ENCODE measurements around the gene LHX3. TPM values are rescaled to one million over a fixed set of nuclear protein-coding genes. Genes with fewer than 3 reads are reported as not detected.

LHX3 gene
- total and polyA plus RNA-seq, 2 donors from 2014 or later: not detected

- Histone ChIP-seq H3K4me1 (ENCODE audit: control insufficient read depth in 2 of 3, insufficient read depth in 2 of 3, low read depth in 1 of 3, low read length in 3 of 3) (no peaks in the 10 kb centered on the region), H3K27ac (ENCODE audit: low read depth in 2 of 2, low read length in 2 of 2) (no peak overlapping the region), H3K27me3 (ENCODE audit: control insufficient read depth, insufficient read depth, low read length) (no peaks in the 10 kb centered on the region), H3K4me3 (ENCODE audit: low read length in 3 of 3) (no peak overlapping the region), H3K9ac (ENCODE audit: low read length in 3 of 3) (no peak overlapping the region), H3K9me3 (ENCODE audit: control insufficient read depth in 2 of 3, insufficient read depth in 1 of 3, low read length in 3 of 3) (no peaks in the 10 kb centered on the region), H3K36me3 (ENCODE audit: control insufficient read depth in 2 of 3, insufficient read depth in 3 of 3, low read length in 3 of 3) (peaks cover 0 to 5% (median 4%) of the 10 kb centered on the region in 3 donors)
- intact Hi-C loops (cut with DNase I): no loop called here
- no peak for TF ChIP-seq CTCF (IDR thresholded peaks at IDR 0.05; ENCODE audit: borderline replicate concordance, extremely low read depth, insufficient read depth)
- DNase-seq (no peak), FAIRE-seq (no peak)
Measured at GRCh38 chr9:136220017-136220729, 15.2 kb upstream of the LHX3 start.

DNA sequence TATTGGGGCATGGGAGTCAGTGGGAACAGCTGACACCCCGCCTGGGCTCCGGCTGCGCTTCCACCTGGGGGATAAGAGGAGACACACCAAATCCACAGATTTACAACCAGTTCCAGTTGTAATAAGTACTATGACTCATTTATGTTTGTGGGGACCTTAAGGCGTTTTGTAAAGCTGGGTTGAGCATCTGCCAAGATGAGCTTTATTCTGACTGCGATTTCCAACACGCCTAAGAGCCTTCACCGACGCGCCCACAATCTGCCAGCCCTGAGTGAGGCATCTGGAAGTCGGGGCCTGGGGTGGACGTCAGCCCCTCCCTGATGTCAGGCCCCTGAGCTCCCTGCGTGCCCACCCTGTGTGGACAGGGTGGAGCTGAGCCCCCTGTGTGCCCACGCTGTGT lies 14.3 kb upstream of the LHX3 start:
- no peak overlapping the region for H3K4me3 ChIP-seq (ENCODE audit: low read length in 3 of 3)
- H3K36me3 ChIP-seq (ENCODE audit: control insufficient read depth in 2 of 3, insufficient read depth in 3 of 3, low read length in 3 of 3): peaks cover 0 to 11% (median 11%) of the 10 kb centered on the region in 3 donors
- no peak overlapping the region for H3K27ac ChIP-seq (ENCODE audit: low read depth in 2 of 2, low read length in 2 of 2)
- no peak for TF ChIP-seq CTCF (IDR thresholded peaks at IDR 0.05; ENCODE audit: borderline replicate concordance, extremely low read depth, insufficient read depth)
- intact Hi-C loops (cut with DNase I): no loop called here
- DNase-seq (no peak), FAIRE-seq (no peak)
- H3K9ac ChIP-seq (ENCODE audit: low read length in 3 of 3): no peak overlapping the region
- no peaks in the 10 kb centered on the region for H3K4me1 ChIP-seq (ENCODE audit: control insufficient read depth in 2 of 3, insufficient read depth in 2 of 3, low read depth in 1 of 3, low read length in 3 of 3)
- no peaks in the 10 kb centered on the region for H3K27me3 ChIP-seq (ENCODE audit: control insufficient read depth, insufficient read depth, low read length)
- H3K9me3 ChIP-seq (ENCODE audit: control insufficient read depth in 2 of 3, insufficient read depth in 1 of 3, low read length in 3 of 3): no peaks in the 10 kb centered on the region

DNA sequence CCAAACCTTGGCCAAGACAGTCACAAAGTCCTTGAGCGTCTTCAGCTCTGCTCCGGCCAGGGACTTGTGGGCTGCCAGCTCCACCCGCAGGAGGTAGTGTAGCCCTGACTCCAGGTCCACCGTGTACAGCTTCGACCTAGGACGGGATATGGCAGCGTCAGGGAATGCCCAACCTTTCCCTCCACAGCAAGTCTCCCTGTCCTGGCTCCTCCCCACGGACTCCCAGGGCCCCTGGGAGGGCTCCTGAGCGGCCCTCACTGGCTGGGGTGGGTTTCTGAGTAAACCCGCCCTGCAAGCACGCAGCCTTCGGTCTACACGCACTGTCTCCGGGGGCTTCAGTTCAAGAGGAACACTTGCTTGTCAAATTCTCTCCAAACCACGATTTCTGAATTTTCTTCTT lies 13.7 kb upstream of the LHX3 start:
- H3K27ac ChIP-seq (ENCODE audit: low read depth in 2 of 2, low read length in 2 of 2): no peak overlapping the region
- no peak for FAIRE-seq
- H3K4me1 ChIP-seq (ENCODE audit: control insufficient read depth in 2 of 3, insufficient read depth in 2 of 3, low read depth in 1 of 3, low read length in 3 of 3): no peaks in the 10 kb centered on the region
- no peaks in the 10 kb centered on the region for H3K9me3 ChIP-seq (ENCODE audit: control insufficient read depth in 2 of 3, insufficient read depth in 1 of 3, low read length in 3 of 3)
- no peaks in the 10 kb centered on the region for H3K27me3 ChIP-seq (ENCODE audit: control insufficient read depth, insufficient read depth, low read length)
- no peak overlapping the region for H3K4me3 ChIP-seq (ENCODE audit: low read length in 3 of 3)
- no peak for TF ChIP-seq CTCF (IDR thresholded peaks at IDR 0.05; ENCODE audit: borderline replicate concordance, extremely low read depth, insufficient read depth)
- no peak overlapping the region for H3K9ac ChIP-seq (ENCODE audit: low read length in 3 of 3)
- no peak for DNase-seq
- intact Hi-C loops (cut with DNase I): no loop called here
- peaks cover 0 to 14% (median 11%) of the 10 kb centered on the region in 3 donors for H3K36me3 ChIP-seq (ENCODE audit: control insufficient read depth in 2 of 3, insufficient read depth in 3 of 3, low read length in 3 of 3)
